ENCODE results near the gene MBOAT2.

The MBOAT2 gene

DNA sequence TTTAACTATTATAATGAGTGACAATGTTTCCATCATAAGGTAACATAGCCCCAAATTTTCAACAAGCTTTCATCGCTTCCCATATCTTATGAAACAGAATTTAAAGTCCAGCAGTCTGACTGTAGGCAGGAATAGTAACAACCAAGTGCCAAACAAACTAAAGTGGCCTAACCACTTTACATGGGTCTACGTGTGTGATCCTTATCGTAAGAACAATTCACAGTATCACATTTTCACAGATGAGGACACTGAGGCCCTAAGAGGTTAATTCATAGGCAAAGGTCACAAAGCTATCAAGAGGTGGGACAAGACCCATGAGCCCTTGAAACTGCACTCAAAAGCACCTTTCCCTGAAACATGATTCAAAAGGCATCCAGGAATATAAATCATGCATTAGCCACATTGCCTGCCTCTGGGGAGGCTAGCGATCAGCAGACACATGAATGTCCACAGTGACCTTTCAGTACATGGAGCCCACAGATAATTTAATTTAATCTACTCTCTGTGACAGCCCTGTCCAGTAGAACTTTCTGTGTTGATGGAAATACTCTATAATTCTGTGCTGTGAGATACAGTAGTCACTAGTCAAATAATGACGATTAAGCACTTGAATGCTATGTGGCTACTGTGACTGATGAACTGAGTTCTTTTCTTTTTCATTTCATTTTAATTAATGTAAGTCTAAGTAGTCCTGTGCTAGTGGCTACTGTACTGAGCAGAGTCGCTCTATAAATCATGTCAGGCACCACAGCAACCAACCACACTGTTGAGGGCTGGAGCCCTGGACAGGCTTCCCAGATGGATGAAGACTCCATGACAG lies 196.4 kb downstream of the MBOAT2 start:
- ATAC-seq: no peak

DNA sequence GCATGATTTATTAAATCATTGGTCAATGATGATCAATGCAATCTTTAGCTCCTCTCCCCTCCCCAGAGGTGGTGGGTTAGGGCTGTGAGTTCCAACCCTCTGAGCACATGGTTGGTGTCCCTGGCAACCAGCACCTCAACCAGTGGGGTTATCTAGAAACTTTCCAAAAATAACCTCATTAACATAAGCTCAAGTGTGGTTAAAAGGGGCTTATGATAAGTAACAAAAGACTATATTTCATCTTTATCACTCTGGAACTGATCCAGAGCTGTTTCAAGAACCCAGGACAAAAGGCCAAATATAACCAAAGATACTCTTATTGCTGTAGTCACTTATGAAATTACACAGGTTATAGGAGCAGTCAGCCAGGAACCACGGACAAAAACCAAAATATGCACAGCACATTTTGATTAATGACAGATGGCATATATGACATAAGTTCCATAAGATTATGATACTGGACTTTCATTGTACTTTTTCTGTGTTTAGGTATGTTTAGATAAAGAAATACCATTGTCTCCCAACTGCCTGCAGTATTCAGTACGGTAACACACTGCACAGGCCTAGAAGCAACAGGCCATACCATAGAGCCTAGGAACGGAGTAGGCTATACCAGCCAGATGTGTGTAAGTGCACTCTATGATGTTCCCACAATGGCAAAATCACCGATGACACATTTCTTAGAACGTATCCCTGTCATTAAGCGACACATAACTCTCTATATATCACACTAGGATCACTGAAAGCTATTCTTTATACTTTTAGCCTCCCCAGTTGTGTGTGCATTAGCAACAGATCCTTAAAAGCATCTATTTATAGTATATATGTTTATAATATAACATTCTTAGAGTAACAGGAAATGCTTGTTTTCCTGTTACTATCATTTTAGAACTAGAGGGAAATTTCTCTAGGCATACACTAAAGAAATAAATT lies 197.9 kb downstream of the MBOAT2 start:
- ATAC-seq: no peak

DNA sequence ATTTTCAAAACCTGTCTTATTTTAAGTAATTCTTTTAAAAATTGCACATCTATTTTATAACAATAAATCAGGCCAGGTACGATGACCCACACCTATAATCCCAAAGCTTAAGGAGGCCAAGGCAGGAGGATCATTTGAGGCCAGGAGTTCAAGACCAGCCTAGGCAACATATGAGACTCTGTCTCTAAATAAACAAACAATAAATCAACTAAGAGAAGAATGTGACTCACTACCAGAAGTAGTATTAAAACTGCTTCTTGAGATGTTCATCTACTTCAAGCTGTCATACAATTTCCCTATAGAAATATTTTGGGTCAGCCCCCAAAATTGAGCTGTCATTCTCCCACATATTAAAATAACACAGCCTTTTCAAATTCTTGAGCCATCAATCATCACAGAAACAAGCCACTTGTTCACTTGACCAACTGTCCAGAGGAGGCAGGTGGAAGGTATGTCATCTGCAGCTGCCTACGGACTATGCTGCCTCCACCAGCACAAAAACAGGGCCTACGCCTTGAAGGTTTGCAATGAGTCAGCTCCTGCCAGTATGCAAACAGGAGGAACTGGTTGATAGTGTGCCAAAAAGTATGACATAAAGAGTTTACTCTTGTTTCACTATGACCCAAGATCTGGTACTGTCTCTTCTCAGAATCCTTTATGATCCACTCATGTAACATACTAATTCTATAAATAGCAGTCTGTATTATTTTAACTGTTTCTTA lies 199.7 kb downstream of the MBOAT2 start:
- peak; percentile 93 to 96 for ATAC-seq

DNA sequence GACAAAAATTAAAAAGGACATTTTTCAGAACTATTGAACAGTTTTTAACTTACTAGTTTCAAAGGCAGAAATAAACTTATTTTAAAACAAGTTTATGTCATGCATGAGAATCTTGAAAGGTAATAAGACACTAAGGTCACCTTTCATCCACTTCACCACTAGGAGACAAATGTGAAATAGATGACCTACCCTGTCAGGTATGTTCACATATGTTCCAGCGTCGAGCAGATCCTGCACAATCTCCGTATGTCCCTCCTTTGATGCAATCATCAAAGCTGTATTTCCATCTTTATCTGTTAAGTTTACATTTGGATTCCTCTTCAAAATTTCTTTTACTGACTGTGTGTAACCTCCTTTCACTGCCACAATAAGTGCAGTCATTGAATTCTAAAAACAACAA lies 200.7 kb downstream of the MBOAT2 start:
- no peak for ATAC-seq
